Activated effector memory CD4-positive, alpha-beta T cell treated with Interleukin-2 at 50 U/mL for 16 hours (primary cell): Measurements from ENCODE around the gene FOXD1.
"Not testable (repeated sequence)": the region's sequence is repeated elsewhere in the genome, so short reads cannot be mapped to it uniquely, and the experiment has no call there.

Source experiments
- DNase-seq: peaks from one replicate; pipeline ENCODE4 v3.0.0-alpha.2; 2020

Gene FOXD1

GRCh38 chr5:73415171-73415570, 33.4 kb downstream of the FOXD1 start:
- DNase-seq = no peak

- no peak for DNase-seq
Observed at GRCh38 chr5:73412597-73412988, 36.0 kb downstream of the FOXD1 start.

- no peak for DNase-seq
Observed at GRCh38 chr5:73411936-73412596, 36.5 kb downstream of the FOXD1 start.

GRCh38 chr5:73409927-73410326, 38.6 kb downstream of the FOXD1 start:
- not testable (repeated sequence) for DNase-seq

- no peak for DNase-seq
Observed at GRCh38 chr5:73405691-73406090, 42.9 kb downstream of the FOXD1 start.

GRCh38 chr5:73399775-73400174, 48.8 kb downstream of the FOXD1 start:
- no peak for DNase-seq
